Suprapubic skin (tissue), 4 donors: ENCODE results near the gene NPRL2.

ENCODE experiments used
- CTCF ChIP-seq, 2 donors: fragments of 200-600 bp in 1 of 2; fragments of 450-650 bp in 1 of 2; sonication (generic) in 1 of 2; IDR thresholded peaks; one replicate each; pipeline ENCODE4 v1.5.1; 2016 to 2019; ENCODE audit warnings: antibody characterized with exemption in 2 of 2, mild to moderate bottlenecking in 1 of 2, moderate library complexity in 1 of 2
- POLR2A ChIP-seq, 2 donors: fragments of 450-650 bp; IDR thresholded peaks; one replicate each; pipeline ENCODE4 v1.6.1; 2017; ENCODE audit warnings: antibody characterized with exemption in 2 of 2, mild to moderate bottlenecking in 2 of 2, moderate library complexity in 2 of 2
- POLR2AphosphoS5 ChIP-seq, 3 donors: sonication (generic); formaldehyde crosslinking; IDR thresholded peaks; one replicate each; pipeline ENCODE4 v1.6.1; 2017; ENCODE audit warnings: antibody characterized with exemption in 3 of 3

GRCh38 chr3:50299638-50299928 is 51.0 kb downstream of the NPRL2 start:
- TF ChIP-seq POLR2AphosphoS5 (IDR thresholded peaks at IDR 0.05) (peak in 2 of 3 donors; percentile 14 to 28), CTCF (IDR thresholded peaks at IDR 0.05) (no peak), POLR2A (IDR thresholded peaks at IDR 0.05) (no peak)
